GM23338 (cell line): Measurements from ENCODE around the gene CIT. TPM values are rescaled to one million over a fixed set of nuclear protein-coding genes. Genes with fewer than 3 reads are reported as not detected.

Source experiments
- ATAC-seq: fragments of 200-7000 bp; cut with Tn5 transposase; 3 replicates; pipeline ENCODE4 v1.9.1; 2020
- DNase-seq: peaks from one replicate; pipeline ENCODE4 v3.0.0-alpha.2; 2015; ENCODE audit warnings: low spot score
- H2AFZ ChIP-seq: fragments of 200-600 bp; sonication (generic); 2 replicates; pipeline ENCODE4 v1.8.0; 2016; ENCODE audit warnings: antibody characterized with exemption, mild to moderate bottlenecking, moderate library complexity
- H3F3A ChIP-seq: fragments of 200-600 bp; sonication (generic); replicated peaks from 2 replicates; pipeline ENCODE4 v1.8.0; 2017; ENCODE audit warnings: antibody characterized with exemption, mixed run types, low read depth
- H3K27ac ChIP-seq: fragments of 200-600 bp; sonication (generic); 2 replicates; pipeline ENCODE4 v1.6.1; 2016; ENCODE audit warnings: low read depth
- H3K27me3 ChIP-seq: fragments of 200-600 bp; sonication (generic); 2 replicates; pipeline ENCODE4 v1.8.0; 2016; ENCODE audit warnings: mild to moderate bottlenecking, mixed run types, moderate library complexity; ENCODE audit not compliant: insufficient read depth
- H3K36me3 ChIP-seq: fragments of 200-600 bp; sonication (generic); 2 replicates; pipeline ENCODE4 v1.8.0; 2016; ENCODE audit warnings: mild to moderate bottlenecking; ENCODE audit not compliant: insufficient read depth
- H3K4me1 ChIP-seq: fragments of 200-600 bp; sonication (generic); 2 replicates; pipeline ENCODE4 v1.8.0; 2016; ENCODE audit warnings: mild to moderate bottlenecking, moderate library complexity; ENCODE audit not compliant: insufficient read depth
- H3K4me2 ChIP-seq: fragments of 200-600 bp; sonication (generic); 2 replicates; pipeline ENCODE4 v1.7.1; 2017; ENCODE audit warnings: mixed run types
- H3K4me3 ChIP-seq: fragments of 200-600 bp; sonication (generic); 2 replicates; pipeline ENCODE4 v1.6.1; 2016; ENCODE audit warnings: mixed run types
- H3K79me2 ChIP-seq: fragments of 200-600 bp; sonication (generic); replicated peaks from 2 replicates; pipeline ENCODE4 v1.8.0; 2017; ENCODE audit warnings: mild to moderate bottlenecking; ENCODE audit not compliant: insufficient read depth
- H3K9me2 ChIP-seq: fragments of 200-600 bp; sonication (generic); 2 replicates; pipeline ENCODE4 v1.8.0; 2017; ENCODE audit not compliant: insufficient read depth
- H4K20me1 ChIP-seq: fragments of 200-600 bp; sonication (generic); replicated peaks from 2 replicates; pipeline ENCODE4 v1.8.0; 2017; ENCODE audit warnings: mild to moderate bottlenecking; ENCODE audit not compliant: insufficient read depth
- H3K27ac Mint-ChIP-seq: 2 replicates; pipeline ENCODE4 v1.8.0; 2020; ENCODE audit warnings: inconsistent platforms, mild to moderate bottlenecking, moderate library complexity, mixed read lengths
- H3K27me3 Mint-ChIP-seq: 3 replicates; pipeline ENCODE4 v1.8.0; 2022; ENCODE audit warnings: low read depth, mild to moderate bottlenecking, moderate library complexity, mixed read lengths, inconsistent platforms; ENCODE audit not compliant: insufficient read depth, poor library complexity
- H3K36me3 Mint-ChIP-seq: 3 replicates; pipeline ENCODE4 v1.8.0; 2021; ENCODE audit warnings: low read depth, mild to moderate bottlenecking, inconsistent platforms, moderate library complexity, mixed read lengths
- H3K4me1 Mint-ChIP-seq: 3 replicates; pipeline ENCODE4 v1.8.0; 2020; ENCODE audit warnings: mild to moderate bottlenecking, inconsistent platforms, mixed read lengths
- H3K4me3 Mint-ChIP-seq: 3 replicates; pipeline ENCODE4 v1.8.0; 2021; ENCODE audit warnings: moderate library complexity, mild to moderate bottlenecking, inconsistent platforms, mixed read lengths
- H3K9me3 Mint-ChIP-seq: 3 replicates; pipeline ENCODE4 v1.8.0; 2020; ENCODE audit warnings: moderate library complexity, mild to moderate bottlenecking, inconsistent platforms, mixed read lengths
- CREB1 ChIP-seq: fragments of 250-450 bp; sonication (Bioruptor Pico); IDR thresholded peaks from 2 replicates; pipeline ENCODE4 v1.5.0; 2020; ENCODE audit warnings: low read depth, mild to moderate bottlenecking, moderate library complexity
- CTCF ChIP-seq, 2 experiments: fragments of 200-600 bp in 1 of 2; sonication (generic) in 1 of 2; conservative IDR thresholded peaks; 2 replicates each; pipeline versions ENCODE4 v1.5.1 to v1.6.1; 2016 to 2017; ENCODE audit warnings: antibody characterized with exemption in 2 of 2, low read depth in 2 of 2, mild to moderate bottlenecking in 2 of 2, moderate library complexity in 1 of 2
- ETS1 ChIP-seq: IDR thresholded peaks from 2 replicates; pipeline ENCODE4 v1.6.1; 2016; ENCODE audit warnings: antibody characterized with exemption
- EZH2 ChIP-seq: fragments of 200-600 bp; sonication (generic); IDR thresholded peaks from one replicate; pipeline ENCODE4 v1.8.0; 2017; ENCODE audit warnings: antibody characterized with exemption, mild to moderate bottlenecking, low read depth; ENCODE audit not compliant: unreplicated experiment
- EZH2phosphoT487 ChIP-seq: fragments of 200-600 bp; sonication (generic); IDR thresholded peaks from one replicate; pipeline ENCODE4 v1.8.1; 2018; ENCODE audit warnings: antibody characterized with exemption; ENCODE audit not compliant: unreplicated experiment
- JUNB ChIP-seq: IDR thresholded peaks from one replicate; pipeline ENCODE4 v1.6.1; 2016; ENCODE audit warnings: antibody characterized with exemption; ENCODE audit not compliant: unreplicated experiment
- NANOG ChIP-seq: IDR thresholded peaks from 2 replicates; pipeline ENCODE4 v1.6.1; 2016; ENCODE audit warnings: antibody characterized with exemption, borderline replicate concordance
- POLR2AphosphoS5 ChIP-seq: IDR thresholded peaks from 2 replicates; pipeline ENCODE4 v1.6.1; 2016; ENCODE audit warnings: antibody characterized with exemption, low read depth
- REST ChIP-seq: IDR thresholded peaks from one replicate; pipeline ENCODE4 v1.6.1; 2018; ENCODE audit warnings: antibody characterized with exemption; ENCODE audit not compliant: unreplicated experiment
- STAT1 ChIP-seq: IDR thresholded peaks from one replicate; pipeline ENCODE4 v1.6.1; 2016; ENCODE audit warnings: antibody characterized with exemption; ENCODE audit not compliant: unreplicated experiment
- ZNF114 ChIP-seq: fragments of 250-450 bp; sonication (Bioruptor Pico); IDR thresholded peaks from 2 replicates; pipeline ENCODE4 v1.5.0; 2020; ENCODE audit warnings: mild to moderate bottlenecking, moderate library complexity
- ZNF331 ChIP-seq: fragments of 250-450 bp; sonication (Bioruptor Pico); IDR thresholded peaks from 2 replicates; pipeline ENCODE4 v1.5.0; 2020; ENCODE audit warnings: low read depth, mild to moderate bottlenecking, moderate library complexity
- ZNF462 ChIP-seq: fragments of 250-450 bp; sonication (Bioruptor Pico); IDR thresholded peaks from 2 replicates; pipeline ENCODE4 v1.5.0; 2020; ENCODE audit warnings: mild to moderate bottlenecking, moderate library complexity
- polyA plus RNA-seq: library from polyadenylated mRNA; unstranded; fragments of >200 nt; fragmentation: Nextera tagmentation; extraction: Ambion mirVana; gene quantifications from 2 replicates; pipeline ENCODE4 v1.2.1, GENCODE V29; 2016
- total RNA-seq: library from RNA; depleted of rRNA; stranded (reverse); fragments of >200 nt; shearing (Covaris generic); gene quantifications from 2 replicates; pipeline ENCODE4 v1.2.3, GENCODE V29; 2014

The CIT gene
- total and polyA plus RNA-seq, 2 experiments from 2014 or later = 9.7 to 47.8 TPM

- peaks cover 52% of the 10 kb centered on the region for H3K36me3 Mint-ChIP-seq
- no peaks in the 10 kb centered on the region for H3K9me2 ChIP-seq
- ATAC-seq = no peak
- H3F3A ChIP-seq = no peaks in the 10 kb centered on the region
- no peaks in the 10 kb centered on the region for H3K4me1 Mint-ChIP-seq
- no peak overlapping the region for H3K4me2 ChIP-seq
- H3K4me3 Mint-ChIP-seq = no peak overlapping the region
- no peak overlapping the region for H3K4me3 ChIP-seq
- H3K27ac ChIP-seq = no peak overlapping the region
- no peak overlapping the region for H3K27ac Mint-ChIP-seq
- TF ChIP-seq EZH2 (no peak), ZNF114 (CRISPR knock-in tag) (no peak), CREB1 (CRISPR knock-in tag) (no peak), CTCF (conservative IDR thresholded peaks at IDR 0.05; ENCODE audit: low read depth in 2 of 2) (no peak), JUNB (no peak), ETS1 (no peak), POLR2AphosphoS5 (no peak), EZH2phosphoT487 (no peak), ZNF462 (CRISPR knock-in tag) (no peak), REST (no peak), ZNF331 (no peak), NANOG (no peak), STAT1 (no peak)
- no peaks in the 10 kb centered on the region for H3K27me3 ChIP-seq
- no peaks in the 10 kb centered on the region for H3K4me1 ChIP-seq
- H3K36me3 ChIP-seq = peaks cover 21% of the 10 kb centered on the region; the same call in 1 of the 2 replicates
- H3K79me2 ChIP-seq = no peaks in the 10 kb centered on the region
- H4K20me1 ChIP-seq = no peaks in the 10 kb centered on the region; the same call in 1 of the 2 replicates
- no peaks in the 10 kb centered on the region for H3K27me3 Mint-ChIP-seq
- DNase-seq = no peak
- H2AFZ ChIP-seq = no peak overlapping the region
- H3K9me3 Mint-ChIP-seq = peaks cover 19% of the 10 kb centered on the region
Measured at GRCh38 chr12:119742700-119743099, 134.4 kb downstream of the CIT start.
